GM23338 (cell line): ENCODE results near the gene IGF2R. TPM values are rescaled to one million over a fixed set of nuclear protein-coding genes. Genes with fewer than 3 reads are reported as not detected.
A peak's percentile ranks its signal among the peaks of the same experiment; 100 is the strongest.

ENCODE experiments used
- ATAC-seq: fragments of 200-7000 bp; cut with Tn5 transposase; 3 replicates; pipeline ENCODE4 v1.9.1; 2020
- DNase-seq: peaks from one replicate; pipeline ENCODE4 v3.0.0-alpha.2; 2015; ENCODE audit warnings: low spot score
- H2AFZ ChIP-seq: fragments of 200-600 bp; sonication (generic); 2 replicates; pipeline ENCODE4 v1.8.0; 2016; ENCODE audit warnings: antibody characterized with exemption, mild to moderate bottlenecking, moderate library complexity
- H3F3A ChIP-seq: fragments of 200-600 bp; sonication (generic); replicated peaks from 2 replicates; pipeline ENCODE4 v1.8.0; 2017; ENCODE audit warnings: antibody characterized with exemption, mixed run types, low read depth
- H3K27ac ChIP-seq: fragments of 200-600 bp; sonication (generic); 2 replicates; pipeline ENCODE4 v1.6.1; 2016; ENCODE audit warnings: low read depth
- H3K27me3 ChIP-seq: fragments of 200-600 bp; sonication (generic); 2 replicates; pipeline ENCODE4 v1.8.0; 2016; ENCODE audit warnings: mild to moderate bottlenecking, mixed run types, moderate library complexity; ENCODE audit not compliant: insufficient read depth
- H3K36me3 ChIP-seq: fragments of 200-600 bp; sonication (generic); 2 replicates; pipeline ENCODE4 v1.8.0; 2016; ENCODE audit warnings: mild to moderate bottlenecking; ENCODE audit not compliant: insufficient read depth
- H3K4me1 ChIP-seq: fragments of 200-600 bp; sonication (generic); 2 replicates; pipeline ENCODE4 v1.8.0; 2016; ENCODE audit warnings: mild to moderate bottlenecking, moderate library complexity; ENCODE audit not compliant: insufficient read depth
- H3K4me2 ChIP-seq: fragments of 200-600 bp; sonication (generic); 2 replicates; pipeline ENCODE4 v1.7.1; 2017; ENCODE audit warnings: mixed run types
- H3K4me3 ChIP-seq: fragments of 200-600 bp; sonication (generic); 2 replicates; pipeline ENCODE4 v1.6.1; 2016; ENCODE audit warnings: mixed run types
- H3K79me2 ChIP-seq: fragments of 200-600 bp; sonication (generic); replicated peaks from 2 replicates; pipeline ENCODE4 v1.8.0; 2017; ENCODE audit warnings: mild to moderate bottlenecking; ENCODE audit not compliant: insufficient read depth
- H3K9me2 ChIP-seq: fragments of 200-600 bp; sonication (generic); 2 replicates; pipeline ENCODE4 v1.8.0; 2017; ENCODE audit not compliant: insufficient read depth
- H4K20me1 ChIP-seq: fragments of 200-600 bp; sonication (generic); replicated peaks from 2 replicates; pipeline ENCODE4 v1.8.0; 2017; ENCODE audit warnings: mild to moderate bottlenecking; ENCODE audit not compliant: insufficient read depth
- H3K27ac Mint-ChIP-seq: 2 replicates; pipeline ENCODE4 v1.8.0; 2020; ENCODE audit warnings: inconsistent platforms, mild to moderate bottlenecking, moderate library complexity, mixed read lengths
- H3K27me3 Mint-ChIP-seq: 3 replicates; pipeline ENCODE4 v1.8.0; 2022; ENCODE audit warnings: low read depth, mild to moderate bottlenecking, moderate library complexity, mixed read lengths, inconsistent platforms; ENCODE audit not compliant: insufficient read depth, poor library complexity
- H3K36me3 Mint-ChIP-seq: 3 replicates; pipeline ENCODE4 v1.8.0; 2021; ENCODE audit warnings: low read depth, mild to moderate bottlenecking, inconsistent platforms, moderate library complexity, mixed read lengths
- H3K4me1 Mint-ChIP-seq: 3 replicates; pipeline ENCODE4 v1.8.0; 2020; ENCODE audit warnings: mild to moderate bottlenecking, inconsistent platforms, mixed read lengths
- H3K4me3 Mint-ChIP-seq: 3 replicates; pipeline ENCODE4 v1.8.0; 2021; ENCODE audit warnings: moderate library complexity, mild to moderate bottlenecking, inconsistent platforms, mixed read lengths
- H3K9me3 Mint-ChIP-seq: 3 replicates; pipeline ENCODE4 v1.8.0; 2020; ENCODE audit warnings: moderate library complexity, mild to moderate bottlenecking, inconsistent platforms, mixed read lengths
- CREB1 ChIP-seq: fragments of 250-450 bp; sonication (Bioruptor Pico); IDR thresholded peaks from 2 replicates; pipeline ENCODE4 v1.5.0; 2020; ENCODE audit warnings: low read depth, mild to moderate bottlenecking, moderate library complexity
- EZH2 ChIP-seq: fragments of 200-600 bp; sonication (generic); IDR thresholded peaks from one replicate; pipeline ENCODE4 v1.8.0; 2017; ENCODE audit warnings: antibody characterized with exemption, mild to moderate bottlenecking, low read depth; ENCODE audit not compliant: unreplicated experiment
- EZH2phosphoT487 ChIP-seq: fragments of 200-600 bp; sonication (generic); IDR thresholded peaks from one replicate; pipeline ENCODE4 v1.8.1; 2018; ENCODE audit warnings: antibody characterized with exemption; ENCODE audit not compliant: unreplicated experiment
- JUNB ChIP-seq: IDR thresholded peaks from one replicate; pipeline ENCODE4 v1.6.1; 2016; ENCODE audit warnings: antibody characterized with exemption; ENCODE audit not compliant: unreplicated experiment
- NANOG ChIP-seq: IDR thresholded peaks from 2 replicates; pipeline ENCODE4 v1.6.1; 2016; ENCODE audit warnings: antibody characterized with exemption, borderline replicate concordance
- POLR2AphosphoS5 ChIP-seq: IDR thresholded peaks from 2 replicates; pipeline ENCODE4 v1.6.1; 2016; ENCODE audit warnings: antibody characterized with exemption, low read depth
- STAT1 ChIP-seq: IDR thresholded peaks from one replicate; pipeline ENCODE4 v1.6.1; 2016; ENCODE audit warnings: antibody characterized with exemption; ENCODE audit not compliant: unreplicated experiment
- ZNF114 ChIP-seq: fragments of 250-450 bp; sonication (Bioruptor Pico); IDR thresholded peaks from 2 replicates; pipeline ENCODE4 v1.5.0; 2020; ENCODE audit warnings: mild to moderate bottlenecking, moderate library complexity
- ZNF331 ChIP-seq: fragments of 250-450 bp; sonication (Bioruptor Pico); IDR thresholded peaks from 2 replicates; pipeline ENCODE4 v1.5.0; 2020; ENCODE audit warnings: low read depth, mild to moderate bottlenecking, moderate library complexity
- polyA plus RNA-seq: library from polyadenylated mRNA; unstranded; fragments of >200 nt; fragmentation: Nextera tagmentation; extraction: Ambion mirVana; gene quantifications from 2 replicates; pipeline ENCODE4 v1.2.1, GENCODE V29; 2016
- total RNA-seq: library from RNA; depleted of rRNA; stranded (reverse); fragments of >200 nt; shearing (Covaris generic); gene quantifications from 2 replicates; pipeline ENCODE4 v1.2.3, GENCODE V29; 2014
- TF ChIP-seq, protein P1 (sequence below): IDR thresholded peaks from one replicate; pipeline ENCODE4 v1.6.1; 2018; ENCODE audit warnings: antibody characterized with exemption; ENCODE audit not compliant: unreplicated experiment
- TF ChIP-seq, protein P2 (sequence below): fragments of 250-450 bp; sonication (Bioruptor Pico); IDR thresholded peaks from 2 replicates; pipeline ENCODE4 v1.5.0; 2020; ENCODE audit warnings: mild to moderate bottlenecking, moderate library complexity
- TF ChIP-seq, protein P3 (sequence below): IDR thresholded peaks from 2 replicates; pipeline ENCODE4 v1.6.1; 2016; ENCODE audit warnings: antibody characterized with exemption
- TF ChIP-seq, protein P4 (sequence below), 2 experiments: fragments of 200-600 bp in 1 of 2; sonication (generic) in 1 of 2; conservative IDR thresholded peaks; 2 replicates each; pipeline versions ENCODE4 v1.5.1 to v1.6.1; 2016 to 2017; ENCODE audit warnings: antibody characterized with exemption in 2 of 2, low read depth in 2 of 2, mild to moderate bottlenecking in 2 of 2, moderate library complexity in 1 of 2

The IGF2R gene
- total and polyA plus RNA-seq, 2 experiments from 2014 or later: 12.5 to 76.4 TPM

DNA sequence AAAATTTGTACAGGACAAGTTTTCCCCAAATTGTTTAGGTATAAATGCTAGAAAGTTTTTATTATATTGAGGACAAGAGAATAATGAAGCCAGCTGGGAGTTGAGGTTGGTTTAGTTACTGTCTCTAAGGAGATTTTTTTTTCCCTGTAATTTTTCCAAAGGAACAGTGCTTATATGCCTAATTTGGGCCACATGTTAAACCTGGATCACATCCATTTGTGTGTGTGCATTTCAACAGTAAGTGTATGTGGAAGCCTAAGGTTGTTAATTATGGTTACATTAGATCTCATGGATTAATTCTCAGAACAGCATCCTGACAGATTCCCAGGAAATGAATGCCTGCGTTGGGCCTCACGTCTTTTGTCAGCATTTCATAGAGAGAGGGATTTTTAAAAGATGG, 4.5 kb downstream of the IGF2R start (continued):
- TF ChIP-seq ZNF114 (CRISPR knock-in tag) (no peak), EZH2 (no peak)
- TF ChIP-seq, protein P1, sequence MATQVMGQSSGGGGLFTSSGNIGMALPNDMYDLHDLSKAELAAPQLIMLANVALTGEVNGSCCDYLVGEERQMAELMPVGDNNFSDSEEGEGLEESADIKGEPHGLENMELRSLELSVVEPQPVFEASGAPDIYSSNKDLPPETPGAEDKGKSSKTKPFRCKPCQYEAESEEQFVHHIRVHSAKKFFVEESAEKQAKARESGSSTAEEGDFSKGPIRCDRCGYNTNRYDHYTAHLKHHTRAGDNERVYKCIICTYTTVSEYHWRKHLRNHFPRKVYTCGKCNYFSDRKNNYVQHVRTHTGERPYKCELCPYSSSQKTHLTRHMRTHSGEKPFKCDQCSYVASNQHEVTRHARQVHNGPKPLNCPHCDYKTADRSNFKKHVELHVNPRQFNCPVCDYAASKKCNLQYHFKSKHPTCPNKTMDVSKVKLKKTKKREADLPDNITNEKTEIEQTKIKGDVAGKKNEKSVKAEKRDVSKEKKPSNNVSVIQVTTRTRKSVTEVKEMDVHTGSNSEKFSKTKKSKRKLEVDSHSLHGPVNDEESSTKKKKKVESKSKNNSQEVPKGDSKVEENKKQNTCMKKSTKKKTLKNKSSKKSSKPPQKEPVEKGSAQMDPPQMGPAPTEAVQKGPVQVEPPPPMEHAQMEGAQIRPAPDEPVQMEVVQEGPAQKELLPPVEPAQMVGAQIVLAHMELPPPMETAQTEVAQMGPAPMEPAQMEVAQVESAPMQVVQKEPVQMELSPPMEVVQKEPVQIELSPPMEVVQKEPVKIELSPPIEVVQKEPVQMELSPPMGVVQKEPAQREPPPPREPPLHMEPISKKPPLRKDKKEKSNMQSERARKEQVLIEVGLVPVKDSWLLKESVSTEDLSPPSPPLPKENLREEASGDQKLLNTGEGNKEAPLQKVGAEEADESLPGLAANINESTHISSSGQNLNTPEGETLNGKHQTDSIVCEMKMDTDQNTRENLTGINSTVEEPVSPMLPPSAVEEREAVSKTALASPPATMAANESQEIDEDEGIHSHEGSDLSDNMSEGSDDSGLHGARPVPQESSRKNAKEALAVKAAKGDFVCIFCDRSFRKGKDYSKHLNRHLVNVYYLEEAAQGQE: no peak

DNA sequence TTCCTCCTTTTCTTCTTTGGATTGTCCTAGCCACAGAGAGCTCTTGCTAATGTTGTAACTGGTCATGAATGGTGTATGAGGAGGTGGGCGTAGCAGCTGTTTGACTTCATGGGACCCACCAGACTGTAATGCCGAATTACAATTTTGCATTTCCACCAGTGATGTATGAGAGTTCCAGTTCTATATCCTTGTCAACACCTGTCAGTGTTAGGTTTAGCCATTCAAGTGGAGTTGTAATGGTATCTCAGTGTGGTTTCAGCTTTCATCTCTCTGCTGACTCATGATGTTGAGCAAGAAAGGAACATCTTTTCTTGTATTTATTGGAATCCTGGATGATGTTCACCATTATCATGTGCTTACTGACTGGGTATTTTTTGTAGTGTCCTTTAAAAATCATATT, 5.1 kb downstream of the IGF2R start:
- Mint-ChIP-seq H3K27ac (no peak overlapping the region), H3K27me3 (peaks cover 11% of the 10 kb centered on the region), H3K36me3 (peaks cover 3% of the 10 kb centered on the region; the same call in 2 of the 3 replicates), H3K4me3 (no peak overlapping the region), H3K9me3 (no peaks in the 10 kb centered on the region), H3K4me1 (peaks cover 78% of the 10 kb centered on the region)
- H3K4me3 ChIP-seq: no peak overlapping the region
- H3F3A ChIP-seq: no peaks in the 10 kb centered on the region
- ATAC-seq (no peak), DNase-seq (no peak)
- H3K79me2 ChIP-seq: peaks cover 94% of the 10 kb centered on the region
- H3K27ac ChIP-seq: no peak overlapping the region
- peak overlapping the region; percentile 49; the same call in 1 of the 2 replicates for H3K4me2 ChIP-seq
- H3K9me2 ChIP-seq: no peaks in the 10 kb centered on the region
- no peaks in the 10 kb centered on the region for H3K27me3 ChIP-seq
- no peak overlapping the region for H2AFZ ChIP-seq
- H3K4me1 ChIP-seq: peaks cover 68% of the 10 kb centered on the region
- H3K36me3 ChIP-seq: no peaks in the 10 kb centered on the region
- H4K20me1 ChIP-seq: peaks cover 57% of the 10 kb centered on the region
- TF ChIP-seq, protein P2, sequence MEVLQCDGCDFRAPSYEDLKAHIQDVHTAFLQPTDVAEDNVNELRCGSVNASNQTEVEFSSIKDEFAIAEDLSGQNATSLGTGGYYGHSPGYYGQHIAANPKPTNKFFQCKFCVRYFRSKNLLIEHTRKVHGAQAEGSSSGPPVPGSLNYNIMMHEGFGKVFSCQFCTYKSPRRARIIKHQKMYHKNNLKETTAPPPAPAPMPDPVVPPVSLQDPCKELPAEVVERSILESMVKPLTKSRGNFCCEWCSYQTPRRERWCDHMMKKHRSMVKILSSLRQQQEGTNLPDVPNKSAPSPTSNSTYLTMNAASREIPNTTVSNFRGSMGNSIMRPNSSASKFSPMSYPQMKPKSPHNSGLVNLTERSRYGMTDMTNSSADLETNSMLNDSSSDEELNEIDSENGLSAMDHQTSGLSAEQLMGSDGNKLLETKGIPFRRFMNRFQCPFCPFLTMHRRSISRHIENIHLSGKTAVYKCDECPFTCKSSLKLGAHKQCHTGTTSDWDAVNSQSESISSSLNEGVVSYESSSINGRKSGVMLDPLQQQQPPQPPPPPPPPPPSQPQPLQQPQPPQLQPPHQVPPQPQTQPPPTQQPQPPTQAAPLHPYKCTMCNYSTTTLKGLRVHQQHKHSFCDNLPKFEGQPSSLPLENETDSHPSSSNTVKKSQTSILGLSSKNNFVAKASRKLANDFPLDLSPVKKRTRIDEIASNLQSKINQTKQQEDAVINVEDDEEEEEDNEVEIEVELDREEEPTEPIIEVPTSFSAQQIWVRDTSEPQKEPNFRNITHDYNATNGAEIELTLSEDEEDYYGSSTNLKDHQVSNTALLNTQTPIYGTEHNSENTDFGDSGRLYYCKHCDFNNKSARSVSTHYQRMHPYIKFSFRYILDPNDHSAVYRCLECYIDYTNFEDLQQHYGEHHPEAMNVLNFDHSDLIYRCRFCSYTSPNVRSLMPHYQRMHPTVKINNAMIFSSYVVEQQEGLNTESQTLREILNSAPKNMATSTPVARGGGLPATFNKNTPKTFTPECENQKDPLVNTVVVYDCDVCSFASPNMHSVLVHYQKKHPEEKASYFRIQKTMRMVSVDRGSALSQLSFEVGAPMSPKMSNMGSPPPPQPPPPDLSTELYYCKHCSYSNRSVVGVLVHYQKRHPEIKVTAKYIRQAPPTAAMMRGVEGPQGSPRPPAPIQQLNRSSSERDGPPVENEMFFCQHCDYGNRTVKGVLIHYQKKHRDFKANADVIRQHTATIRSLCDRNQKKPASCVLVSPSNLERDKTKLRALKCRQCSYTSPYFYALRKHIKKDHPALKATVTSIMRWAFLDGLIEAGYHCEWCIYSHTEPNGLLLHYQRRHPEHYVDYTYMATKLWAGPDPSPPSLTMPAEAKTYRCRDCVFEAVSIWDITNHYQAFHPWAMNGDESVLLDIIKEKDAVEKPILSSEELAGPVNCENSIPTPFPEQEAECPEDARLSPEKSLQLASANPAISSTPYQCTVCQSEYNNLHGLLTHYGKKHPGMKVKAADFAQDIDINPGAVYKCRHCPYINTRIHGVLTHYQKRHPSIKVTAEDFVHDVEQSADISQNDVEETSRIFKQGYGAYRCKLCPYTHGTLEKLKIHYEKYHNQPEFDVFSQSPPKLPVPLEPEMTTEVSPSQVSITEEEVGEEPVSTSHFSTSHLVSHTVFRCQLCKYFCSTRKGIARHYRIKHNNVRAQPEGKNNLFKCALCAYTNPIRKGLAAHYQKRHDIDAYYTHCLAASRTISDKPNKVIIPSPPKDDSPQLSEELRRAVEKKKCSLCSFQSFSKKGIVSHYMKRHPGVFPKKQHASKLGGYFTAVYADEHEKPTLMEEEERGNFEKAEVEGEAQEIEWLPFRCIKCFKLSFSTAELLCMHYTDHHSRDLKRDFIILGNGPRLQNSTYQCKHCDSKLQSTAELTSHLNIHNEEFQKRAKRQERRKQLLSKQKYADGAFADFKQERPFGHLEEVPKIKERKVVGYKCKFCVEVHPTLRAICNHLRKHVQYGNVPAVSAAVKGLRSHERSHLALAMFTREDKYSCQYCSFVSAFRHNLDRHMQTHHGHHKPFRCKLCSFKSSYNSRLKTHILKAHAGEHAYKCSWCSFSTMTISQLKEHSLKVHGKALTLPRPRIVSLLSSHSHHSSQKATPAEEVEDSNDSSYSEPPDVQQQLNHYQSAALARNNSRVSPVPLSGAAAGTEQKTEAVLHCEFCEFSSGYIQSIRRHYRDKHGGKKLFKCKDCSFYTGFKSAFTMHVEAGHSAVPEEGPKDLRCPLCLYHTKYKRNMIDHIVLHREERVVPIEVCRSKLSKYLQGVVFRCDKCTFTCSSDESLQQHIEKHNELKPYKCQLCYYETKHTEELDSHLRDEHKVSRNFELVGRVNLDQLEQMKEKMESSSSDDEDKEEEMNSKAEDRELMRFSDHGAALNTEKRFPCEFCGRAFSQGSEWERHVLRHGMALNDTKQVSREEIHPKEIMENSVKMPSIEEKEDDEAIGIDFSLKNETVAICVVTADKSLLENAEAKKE (CRISPR knock-in tag): no peak
- no peak for TF ChIP-seq EZH2
- no peak for TF ChIP-seq ZNF331 (CRISPR knock-in tag)
- TF ChIP-seq NANOG: no peak
- no peak for TF ChIP-seq CREB1 (CRISPR knock-in tag)
- TF ChIP-seq EZH2phosphoT487: no peak
- no peak for TF ChIP-seq ZNF114 (CRISPR knock-in tag)
- TF ChIP-seq, protein P3, sequence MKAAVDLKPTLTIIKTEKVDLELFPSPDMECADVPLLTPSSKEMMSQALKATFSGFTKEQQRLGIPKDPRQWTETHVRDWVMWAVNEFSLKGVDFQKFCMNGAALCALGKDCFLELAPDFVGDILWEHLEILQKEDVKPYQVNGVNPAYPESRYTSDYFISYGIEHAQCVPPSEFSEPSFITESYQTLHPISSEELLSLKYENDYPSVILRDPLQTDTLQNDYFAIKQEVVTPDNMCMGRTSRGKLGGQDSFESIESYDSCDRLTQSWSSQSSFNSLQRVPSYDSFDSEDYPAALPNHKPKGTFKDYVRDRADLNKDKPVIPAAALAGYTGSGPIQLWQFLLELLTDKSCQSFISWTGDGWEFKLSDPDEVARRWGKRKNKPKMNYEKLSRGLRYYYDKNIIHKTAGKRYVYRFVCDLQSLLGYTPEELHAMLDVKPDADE: no peak
- no peak for TF ChIP-seq JUNB
- no peak for TF ChIP-seq STAT1
- no peak for TF ChIP-seq POLR2AphosphoS5
- TF ChIP-seq, protein P4, sequence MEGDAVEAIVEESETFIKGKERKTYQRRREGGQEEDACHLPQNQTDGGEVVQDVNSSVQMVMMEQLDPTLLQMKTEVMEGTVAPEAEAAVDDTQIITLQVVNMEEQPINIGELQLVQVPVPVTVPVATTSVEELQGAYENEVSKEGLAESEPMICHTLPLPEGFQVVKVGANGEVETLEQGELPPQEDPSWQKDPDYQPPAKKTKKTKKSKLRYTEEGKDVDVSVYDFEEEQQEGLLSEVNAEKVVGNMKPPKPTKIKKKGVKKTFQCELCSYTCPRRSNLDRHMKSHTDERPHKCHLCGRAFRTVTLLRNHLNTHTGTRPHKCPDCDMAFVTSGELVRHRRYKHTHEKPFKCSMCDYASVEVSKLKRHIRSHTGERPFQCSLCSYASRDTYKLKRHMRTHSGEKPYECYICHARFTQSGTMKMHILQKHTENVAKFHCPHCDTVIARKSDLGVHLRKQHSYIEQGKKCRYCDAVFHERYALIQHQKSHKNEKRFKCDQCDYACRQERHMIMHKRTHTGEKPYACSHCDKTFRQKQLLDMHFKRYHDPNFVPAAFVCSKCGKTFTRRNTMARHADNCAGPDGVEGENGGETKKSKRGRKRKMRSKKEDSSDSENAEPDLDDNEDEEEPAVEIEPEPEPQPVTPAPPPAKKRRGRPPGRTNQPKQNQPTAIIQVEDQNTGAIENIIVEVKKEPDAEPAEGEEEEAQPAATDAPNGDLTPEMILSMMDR (conservative IDR thresholded peaks at IDR 0.05; ENCODE audit: low read depth in 2 of 2): no peak
